Cardiac muscle cell (in vitro differentiated cells and primary cell): ENCODE measurements around the gene SNTB2. TPM values are rescaled to one million over a fixed set of nuclear protein-coding genes. Genes with fewer than 3 reads are reported as not detected.
"Not testable (repeated sequence)": the region's sequence is repeated elsewhere in the genome, so short reads cannot be mapped to it uniquely, and the experiment has no call there.

Source experiments
- DNase-seq, 2 donors: peaks; one replicate each; pipeline versions ENCODE4 v3.0.0 to v3.0.0-alpha.2; 2010 to 2017; ENCODE audit warnings: low read depth in 1 of 2, low spot score in 1 of 2
- H3K27ac ChIP-seq: fragments of 200-600 bp; sonication (generic); 2 replicates; pipeline ENCODE4 v1.5.1; 2016
- H3K27me3 ChIP-seq: fragments of 200-600 bp; sonication (generic); 2 replicates; pipeline ENCODE4 v1.6.0; 2016; ENCODE audit warnings: control low read depth
- H3K36me3 ChIP-seq: fragments of 200-600 bp; sonication (generic); 2 replicates; pipeline ENCODE4 v1.5.1; 2016; ENCODE audit warnings: control low read depth
- H3K4me1 ChIP-seq: fragments of 200-600 bp; sonication (generic); 2 replicates; pipeline ENCODE4 v1.8.1; 2017; ENCODE audit warnings: low read depth, mild to moderate bottlenecking, mixed run types
- H3K4me3 ChIP-seq: fragments of 200-600 bp; sonication (generic); 2 replicates; pipeline ENCODE4 v1.5.1; 2016; ENCODE audit warnings: mild to moderate bottlenecking
- H3K9me3 ChIP-seq: fragments of 200-600 bp; sonication (generic); 2 replicates; pipeline ENCODE4 v1.5.1; 2017; ENCODE audit warnings: low read depth, mild to moderate bottlenecking, control low read depth
- CTCF ChIP-seq: IDR thresholded peaks from 2 replicates; pipeline ENCODE4 v1.5.1; 2012; ENCODE audit warnings: low read depth, mild to moderate bottlenecking, low read length
- polyA plus RNA-seq: library from polyadenylated mRNA; unstranded; fragments of >200 nt; fragmentation: Nextera tagmentation; extraction: Ambion mirVana; gene quantifications from 2 replicates; pipeline ENCODE4 v1.2.1, GENCODE V29; 2016
- total RNA-seq: library from RNA; depleted of rRNA; stranded (reverse); fragments of >200 nt; gene quantifications from 2 replicates; pipeline ENCODE4 v1.2.3, GENCODE V29; 2016

Gene SNTB2
- total and polyA plus RNA-seq, 2 experiments from 2014 or later, result 12.7 to 17.1 TPM

DNA sequence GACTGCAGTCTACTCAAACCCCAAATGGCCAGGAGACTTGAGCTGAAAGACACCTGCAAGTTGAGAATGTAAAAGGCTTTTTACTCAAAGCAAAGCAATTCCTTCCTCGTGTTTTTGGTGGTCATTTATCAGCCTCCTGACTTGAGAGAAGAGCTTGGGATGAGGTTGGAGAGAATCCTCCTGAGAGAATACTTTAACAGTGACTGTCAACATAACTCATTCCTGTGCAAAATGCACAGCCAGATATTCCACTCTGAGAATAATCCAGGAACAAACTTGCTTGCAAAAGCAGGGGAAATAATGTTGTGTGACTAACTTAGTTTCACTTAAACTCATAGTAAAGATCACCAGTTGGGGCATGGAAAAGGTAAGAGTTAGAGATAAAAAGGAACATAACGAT is 53.4 kb downstream of the SNTB2 start:
- Histone ChIP-seq H3K36me3 (no peaks in the 10 kb centered on the region), H3K27me3 (no peaks in the 10 kb centered on the region), H3K27ac (no peak overlapping the region), H3K4me1 (no peaks in the 10 kb centered on the region), H3K9me3 (no peaks in the 10 kb centered on the region), H3K4me3 (no peak overlapping the region)
- no peak for DNase-seq
- TF ChIP-seq CTCF, result no peak

DNA sequence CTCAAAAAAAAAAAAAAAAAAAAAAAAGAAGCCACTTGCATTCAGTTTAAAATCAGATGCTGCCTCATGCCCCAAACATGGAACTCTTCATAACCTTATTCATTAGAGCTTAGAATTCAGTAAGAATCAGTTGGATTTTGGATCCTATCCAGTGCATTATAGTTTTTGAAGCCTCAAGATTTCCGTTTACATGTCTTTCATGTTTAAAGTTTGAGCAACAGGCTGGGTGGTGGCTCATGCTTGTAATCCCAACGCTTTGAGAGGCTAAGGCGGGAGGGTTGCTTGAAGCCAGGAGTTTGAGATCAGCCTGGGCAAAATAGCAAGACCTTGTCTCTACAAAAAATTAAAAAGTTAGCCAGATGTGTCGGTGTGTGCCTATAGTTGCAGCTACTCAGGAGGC is 55.0 kb downstream of the SNTB2 start:
- peaks cover 4% of the 10 kb centered on the region for H3K36me3 ChIP-seq
- peak in 1 of 2 donors; percentile 13 for DNase-seq
- no peak for TF ChIP-seq CTCF
- no peaks in the 10 kb centered on the region for H3K9me3 ChIP-seq
- no peaks in the 10 kb centered on the region for H3K27me3 ChIP-seq
- no peaks in the 10 kb centered on the region for H3K4me1 ChIP-seq
- H3K4me3 ChIP-seq, result no peak overlapping the region
- H3K27ac ChIP-seq, result no peak overlapping the region

- peak in 1 of 2 donors; percentile 42 for DNase-seq
- Histone ChIP-seq H3K4me3 (no peak overlapping the region), H3K36me3 (peaks cover 8% of the 10 kb centered on the region), H3K9me3 (no peaks in the 10 kb centered on the region), H3K4me1 (no peaks in the 10 kb centered on the region), H3K27me3 (no peaks in the 10 kb centered on the region), H3K27ac (peak overlapping the region; percentile 30)
- no peak for TF ChIP-seq CTCF
Measured at GRCh38 chr16:69243479-69243878, 56.5 kb downstream of the SNTB2 start.

DNA sequence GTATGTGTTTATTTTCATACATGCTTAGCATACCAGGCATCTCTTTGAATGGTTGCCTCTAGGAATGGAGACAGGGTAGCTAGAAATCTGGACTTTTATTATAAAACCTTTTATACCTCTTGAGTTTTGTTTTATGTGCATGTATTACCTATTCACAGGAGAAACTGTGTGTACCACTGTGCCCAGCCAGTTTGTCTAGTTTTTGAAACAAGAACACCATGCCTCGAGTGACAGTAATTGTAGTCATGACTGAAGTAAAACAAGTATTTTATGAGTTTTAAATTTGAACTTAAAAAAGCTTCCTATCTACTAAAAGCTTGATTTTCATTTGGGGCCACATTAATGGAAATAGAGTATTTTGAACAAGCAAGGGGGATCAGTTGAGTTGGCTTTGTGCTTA is 57.4 kb downstream of the SNTB2 start:
- peaks cover 8% of the 10 kb centered on the region for H3K36me3 ChIP-seq
- no peak for DNase-seq
- no peak overlapping the region for H3K4me3 ChIP-seq
- no peak for TF ChIP-seq CTCF
- H3K4me1 ChIP-seq, result no peaks in the 10 kb centered on the region
- no peaks in the 10 kb centered on the region for H3K27me3 ChIP-seq
- no peak overlapping the region for H3K27ac ChIP-seq
- H3K9me3 ChIP-seq, result no peaks in the 10 kb centered on the region

DNA sequence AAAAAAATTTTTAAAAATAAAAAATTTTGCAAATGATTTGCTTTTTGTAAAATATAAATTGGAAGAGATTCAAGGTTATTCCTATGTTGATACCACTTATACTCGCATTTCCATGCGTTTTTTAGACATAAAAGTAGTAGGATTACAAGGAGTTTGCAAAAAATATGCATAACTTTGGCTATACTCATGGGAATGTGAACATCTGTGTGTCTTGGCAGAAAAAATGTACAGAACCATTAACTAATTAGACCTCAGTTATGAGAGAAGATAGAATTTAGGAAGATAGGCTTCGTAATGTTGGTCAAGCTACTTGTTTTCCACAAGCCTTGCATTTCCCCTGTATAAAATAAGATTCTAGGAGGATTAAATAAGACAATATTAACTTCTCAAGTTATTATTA is 63.1 kb downstream of the SNTB2 start:
- TF ChIP-seq CTCF, result no peak
- DNase-seq, result no peak
- H3K27ac ChIP-seq, result no peak overlapping the region
- H3K4me3 ChIP-seq, result no peak overlapping the region
- no peaks in the 10 kb centered on the region for H3K4me1 ChIP-seq
- no peaks in the 10 kb centered on the region for H3K27me3 ChIP-seq
- peaks cover 8% of the 10 kb centered on the region for H3K36me3 ChIP-seq
- no peaks in the 10 kb centered on the region for H3K9me3 ChIP-seq

GRCh38 chr16:69253870-69254341 is 66.9 kb downstream of the SNTB2 start:
- TF ChIP-seq CTCF, result no peak
- Histone ChIP-seq H3K9me3 (no peaks in the 10 kb centered on the region), H3K36me3 (no peaks in the 10 kb centered on the region), H3K27me3 (no peaks in the 10 kb centered on the region), H3K27ac (no peak overlapping the region), H3K4me1 (no peaks in the 10 kb centered on the region), H3K4me3 (no peak overlapping the region)
- peak in 1 of 2 donors; percentile 31 for DNase-seq

DNA sequence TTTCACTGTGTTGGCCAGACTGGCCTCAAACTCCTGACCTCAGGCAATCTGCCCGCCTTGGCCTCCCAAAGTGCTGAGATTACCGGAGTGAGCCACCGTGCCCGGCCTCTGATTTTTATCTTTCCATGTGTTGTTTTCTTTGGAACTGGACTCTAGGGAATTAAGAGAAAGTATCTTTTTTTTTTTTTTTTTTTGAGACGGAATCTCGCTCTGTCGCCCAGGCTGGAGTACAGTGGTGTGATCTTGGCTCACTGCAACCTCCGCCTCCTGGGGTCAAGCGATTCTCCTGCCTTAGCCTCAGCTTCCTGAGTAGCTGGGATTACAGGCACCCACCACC is 72.4 kb downstream of the SNTB2 start:
- not testable (repeated sequence) for H3K9me3 ChIP-seq, H3K27ac ChIP-seq, H3K36me3 ChIP-seq, H3K27me3 ChIP-seq, DNase-seq, H3K4me1 ChIP-seq, H3K4me3 ChIP-seq
